ENCODE results near the gene STAC.
"Not testable (repeated sequence)": the region's sequence is repeated elsewhere in the genome, so short reads cannot be mapped to it uniquely, and the experiment has no call there.

STAC gene

GRCh38 chr3:36444909-36445308, 64.6 kb downstream of the STAC start:
- H3K4me1 ChIP-seq (ENCODE audit: control insufficient read depth in 2 of 2, insufficient read depth in 2 of 2, low read length in 2 of 2): no peaks in the 10 kb centered on the region
- no peak overlapping the region for H3K4me3 ChIP-seq (ENCODE audit: low read length in 2 of 2)
- no peaks in the 10 kb centered on the region for H3K27me3 ChIP-seq (ENCODE audit: control insufficient read depth in 2 of 2, insufficient read depth in 2 of 2, low read length in 2 of 2)
- H3K9me3 ChIP-seq (ENCODE audit: control insufficient read depth in 2 of 2, low read length in 2 of 2): no peaks in the 10 kb centered on the region
- H3K9ac ChIP-seq (ENCODE audit: low read depth in 1 of 2, low read length in 2 of 2): no peak overlapping the region
- H3K36me3 ChIP-seq (ENCODE audit: control insufficient read depth in 2 of 2, insufficient read depth in 2 of 2, low read length in 2 of 2): no peaks in the 10 kb centered on the region
- H3K27ac ChIP-seq (ENCODE audit: low read depth in 2 of 2, low read length in 2 of 2): no peak overlapping the region

- H3K27ac ChIP-seq (ENCODE audit: low read depth in 2 of 2, low read length in 2 of 2): no peak overlapping the region
- no peaks in the 10 kb centered on the region for H3K4me1 ChIP-seq (ENCODE audit: control insufficient read depth in 2 of 2, insufficient read depth in 2 of 2, low read length in 2 of 2)
- H3K36me3 ChIP-seq (ENCODE audit: control insufficient read depth in 2 of 2, insufficient read depth in 2 of 2, low read length in 2 of 2): no peaks in the 10 kb centered on the region
- H3K27me3 ChIP-seq (ENCODE audit: control insufficient read depth in 2 of 2, insufficient read depth in 2 of 2, low read length in 2 of 2): no peaks in the 10 kb centered on the region
- H3K9ac ChIP-seq (ENCODE audit: low read depth in 1 of 2, low read length in 2 of 2): no peak overlapping the region
- no peaks in the 10 kb centered on the region for H3K9me3 ChIP-seq (ENCODE audit: control insufficient read depth in 2 of 2, low read length in 2 of 2)
- no peak overlapping the region for H3K4me3 ChIP-seq (ENCODE audit: low read length in 2 of 2)
Measured at GRCh38 chr3:36446276-36446675, 66.0 kb downstream of the STAC start.

GRCh38 chr3:36447061-36447460, 66.8 kb downstream of the STAC start:
- Histone ChIP-seq H3K9me3 (ENCODE audit: control insufficient read depth in 2 of 2, low read length in 2 of 2) (no peaks in the 10 kb centered on the region), H3K27ac (ENCODE audit: low read depth in 2 of 2, low read length in 2 of 2) (no peak overlapping the region), H3K4me3 (ENCODE audit: low read length in 2 of 2) (no peak overlapping the region), H3K4me1 (ENCODE audit: control insufficient read depth in 2 of 2, insufficient read depth in 2 of 2, low read length in 2 of 2) (no peaks in the 10 kb centered on the region), H3K9ac (ENCODE audit: low read depth in 1 of 2, low read length in 2 of 2) (no peak overlapping the region), H3K36me3 (ENCODE audit: control insufficient read depth in 2 of 2, insufficient read depth in 2 of 2, low read length in 2 of 2) (no peaks in the 10 kb centered on the region), H3K27me3 (ENCODE audit: control insufficient read depth in 2 of 2, insufficient read depth in 2 of 2, low read length in 2 of 2) (no peaks in the 10 kb centered on the region)

GRCh38 chr3:36451816-36452215, 71.5 kb downstream of the STAC start:
- Histone ChIP-seq H3K4me3 (ENCODE audit: low read length in 2 of 2) (no peak overlapping the region), H3K9me3 (ENCODE audit: control insufficient read depth in 2 of 2, low read length in 2 of 2) (no peaks in the 10 kb centered on the region), H3K36me3 (ENCODE audit: control insufficient read depth in 2 of 2, insufficient read depth in 2 of 2, low read length in 2 of 2) (no peaks in the 10 kb centered on the region), H3K27me3 (ENCODE audit: control insufficient read depth in 2 of 2, insufficient read depth in 2 of 2, low read length in 2 of 2) (no peaks in the 10 kb centered on the region), H3K4me1 (ENCODE audit: control insufficient read depth in 2 of 2, insufficient read depth in 2 of 2, low read length in 2 of 2) (no peaks in the 10 kb centered on the region), H3K27ac (ENCODE audit: low read depth in 2 of 2, low read length in 2 of 2) (no peak overlapping the region), H3K9ac (ENCODE audit: low read depth in 1 of 2, low read length in 2 of 2) (no peak overlapping the region)

GRCh38 chr3:36453213-36453612, 72.9 kb downstream of the STAC start:
- not testable (repeated sequence) for H3K36me3 ChIP-seq (ENCODE audit: control insufficient read depth in 2 of 2, insufficient read depth in 2 of 2, low read length in 2 of 2); H3K9me3 ChIP-seq (ENCODE audit: control insufficient read depth in 2 of 2, low read length in 2 of 2); H3K4me3 ChIP-seq (ENCODE audit: low read length in 2 of 2); H3K27me3 ChIP-seq (ENCODE audit: control insufficient read depth in 2 of 2, insufficient read depth in 2 of 2, low read length in 2 of 2); H3K9ac ChIP-seq (ENCODE audit: low read depth in 1 of 2, low read length in 2 of 2); H3K27ac ChIP-seq (ENCODE audit: low read depth in 2 of 2, low read length in 2 of 2); H3K4me1 ChIP-seq (ENCODE audit: control insufficient read depth in 2 of 2, insufficient read depth in 2 of 2, low read length in 2 of 2)

- H3K27ac ChIP-seq (ENCODE audit: low read depth in 2 of 2, low read length in 2 of 2); H3K4me1 ChIP-seq (ENCODE audit: control insufficient read depth in 2 of 2, insufficient read depth in 2 of 2, low read length in 2 of 2); H3K4me3 ChIP-seq (ENCODE audit: low read length in 2 of 2); H3K9me3 ChIP-seq (ENCODE audit: control insufficient read depth in 2 of 2, low read length in 2 of 2); H3K36me3 ChIP-seq (ENCODE audit: control insufficient read depth in 2 of 2, insufficient read depth in 2 of 2, low read length in 2 of 2); H3K27me3 ChIP-seq (ENCODE audit: control insufficient read depth in 2 of 2, insufficient read depth in 2 of 2, low read length in 2 of 2); H3K9ac ChIP-seq (ENCODE audit: low read depth in 1 of 2, low read length in 2 of 2): not testable (repeated sequence)
Measured at GRCh38 chr3:36453896-36454295, 73.6 kb downstream of the STAC start.

GRCh38 chr3:36455406-36455805, 75.1 kb downstream of the STAC start:
- H3K27me3 ChIP-seq (ENCODE audit: control insufficient read depth in 2 of 2, insufficient read depth in 2 of 2, low read length in 2 of 2): no peaks in the 10 kb centered on the region
- no peak overlapping the region for H3K4me3 ChIP-seq (ENCODE audit: low read length in 2 of 2)
- no peak overlapping the region for H3K27ac ChIP-seq (ENCODE audit: low read depth in 2 of 2, low read length in 2 of 2)
- no peak overlapping the region for H3K9ac ChIP-seq (ENCODE audit: low read depth in 1 of 2, low read length in 2 of 2)
- no peaks in the 10 kb centered on the region for H3K9me3 ChIP-seq (ENCODE audit: control insufficient read depth in 2 of 2, low read length in 2 of 2)
- no peaks in the 10 kb centered on the region for H3K36me3 ChIP-seq (ENCODE audit: control insufficient read depth in 2 of 2, insufficient read depth in 2 of 2, low read length in 2 of 2)
- H3K4me1 ChIP-seq (ENCODE audit: control insufficient read depth in 2 of 2, insufficient read depth in 2 of 2, low read length in 2 of 2): no peaks in the 10 kb centered on the region

- no peaks in the 10 kb centered on the region for H3K9me3 ChIP-seq (ENCODE audit: control insufficient read depth in 2 of 2, low read length in 2 of 2)
- H3K27ac ChIP-seq (ENCODE audit: low read depth in 2 of 2, low read length in 2 of 2): no peak overlapping the region
Measured at GRCh38 chr3:36456784-36457183, 76.5 kb downstream of the STAC start.

GRCh38 chr3:36457667-36458066, 77.4 kb downstream of the STAC start:
- Histone ChIP-seq H3K4me3 (ENCODE audit: low read length in 2 of 2) (no peak overlapping the region), H3K9ac (ENCODE audit: low read depth in 1 of 2, low read length in 2 of 2) (no peak overlapping the region), H3K27me3 (ENCODE audit: control insufficient read depth in 2 of 2, insufficient read depth in 2 of 2, low read length in 2 of 2) (no peaks in the 10 kb centered on the region), H3K27ac (ENCODE audit: low read depth in 2 of 2, low read length in 2 of 2) (no peak overlapping the region), H3K9me3 (ENCODE audit: control insufficient read depth in 2 of 2, low read length in 2 of 2) (no peaks in the 10 kb centered on the region), H3K36me3 (ENCODE audit: control insufficient read depth in 2 of 2, insufficient read depth in 2 of 2, low read length in 2 of 2) (no peaks in the 10 kb centered on the region), H3K4me1 (ENCODE audit: control insufficient read depth in 2 of 2, insufficient read depth in 2 of 2, low read length in 2 of 2) (no peaks in the 10 kb centered on the region)

More at GRCh38 chr3:36456784-36457183, 76.5 kb downstream of the STAC start:
- H3K27me3 ChIP-seq (ENCODE audit: control insufficient read depth in 2 of 2, insufficient read depth in 2 of 2, low read length in 2 of 2): no peaks in the 10 kb centered on the region
- H3K4me1 ChIP-seq (ENCODE audit: control insufficient read depth in 2 of 2, insufficient read depth in 2 of 2, low read length in 2 of 2): no peaks in the 10 kb centered on the region
- no peaks in the 10 kb centered on the region for H3K36me3 ChIP-seq (ENCODE audit: control insufficient read depth in 2 of 2, insufficient read depth in 2 of 2, low read length in 2 of 2)
- no peak overlapping the region for H3K9ac ChIP-seq (ENCODE audit: low read depth in 1 of 2, low read length in 2 of 2)
- H3K4me3 ChIP-seq (ENCODE audit: low read length in 2 of 2): no peak overlapping the region

GRCh38 chr3:36459177-36459576, 78.9 kb downstream of the STAC start:
- H3K27ac ChIP-seq (ENCODE audit: low read depth in 2 of 2, low read length in 2 of 2): no peak overlapping the region
- H3K9me3 ChIP-seq (ENCODE audit: control insufficient read depth in 2 of 2, low read length in 2 of 2): no peaks in the 10 kb centered on the region
- no peak overlapping the region for H3K9ac ChIP-seq (ENCODE audit: low read depth in 1 of 2, low read length in 2 of 2)
- H3K4me1 ChIP-seq (ENCODE audit: control insufficient read depth in 2 of 2, insufficient read depth in 2 of 2, low read length in 2 of 2): no peaks in the 10 kb centered on the region
- no peak overlapping the region for H3K4me3 ChIP-seq (ENCODE audit: low read length in 2 of 2)
- H3K27me3 ChIP-seq (ENCODE audit: control insufficient read depth in 2 of 2, insufficient read depth in 2 of 2, low read length in 2 of 2): no peaks in the 10 kb centered on the region
- no peaks in the 10 kb centered on the region for H3K36me3 ChIP-seq (ENCODE audit: control insufficient read depth in 2 of 2, insufficient read depth in 2 of 2, low read length in 2 of 2)

GRCh38 chr3:36461597-36461996, 81.3 kb downstream of the STAC start:
- no peaks in the 10 kb centered on the region for H3K27me3 ChIP-seq (ENCODE audit: control insufficient read depth in 2 of 2, insufficient read depth in 2 of 2, low read length in 2 of 2)
- H3K4me1 ChIP-seq (ENCODE audit: control insufficient read depth in 2 of 2, insufficient read depth in 2 of 2, low read length in 2 of 2): no peaks in the 10 kb centered on the region
- H3K4me3 ChIP-seq (ENCODE audit: low read length in 2 of 2): no peak overlapping the region
- H3K9ac ChIP-seq (ENCODE audit: low read depth in 1 of 2, low read length in 2 of 2): no peak overlapping the region
- H3K9me3 ChIP-seq (ENCODE audit: control insufficient read depth in 2 of 2, low read length in 2 of 2): no peaks in the 10 kb centered on the region
- no peak overlapping the region for H3K27ac ChIP-seq (ENCODE audit: low read depth in 2 of 2, low read length in 2 of 2)
- H3K36me3 ChIP-seq (ENCODE audit: control insufficient read depth in 2 of 2, insufficient read depth in 2 of 2, low read length in 2 of 2): no peaks in the 10 kb centered on the region

All from mucosa of rectum (tissue), 2 donors.